ENCODE data around the gene GPR68.

GRCh38 chr14:91227183-91227628 lies 17.3 kb downstream of the GPR68 start:
- TF ChIP-seq YY1 (IDR thresholded peaks at IDR 0.05; ENCODE audit: insufficient read depth, insufficient read length) (no peak), SUZ12 (IDR thresholded peaks at IDR 0.05; ENCODE audit: extremely low read depth, insufficient read depth, insufficient read length) (no peak)
